Measurements from ENCODE around the gene JUN. TPM values are rescaled to one million over a fixed set of nuclear protein-coding genes. Genes with fewer than 3 reads are reported as not detected.

Gene JUN
- total and polyA plus RNA-seq, 2 of the 13 experiments (the other 11 are each of a cell fraction or from before 2014, with no cell fraction given): 18.2 to 22.3 TPM

- no peak for TF ChIP-seq ZNF646 (CRISPR knock-in tag; IDR thresholded peaks at IDR 0.05)
- TF ChIP-seq HNF1B (CRISPR knock-in tag; IDR thresholded peaks at IDR 0.05): 0 out of 2 replicates have a peak, but pooled peaks have one; percentile 37
- 0 out of 2 replicates have a peak, but pooled peaks have one; percentile 25 for TF ChIP-seq ZNF841 (CRISPR knock-in tag; IDR thresholded peaks at IDR 0.05; ENCODE audit: borderline replicate concordance)
- TF ChIP-seq ZNF605 (CRISPR knock-in tag; IDR thresholded peaks at IDR 0.05): peak; percentile 74
- TF ChIP-seq ATF6 (CRISPR knock-in tag; conservative IDR thresholded peaks at IDR 0.05): no peak
- peak; percentile 82 for TF ChIP-seq GMEB1 (CRISPR knock-in tag; IDR thresholded peaks at IDR 0.05; ENCODE audit: borderline replicate concordance)
- no peak for TF ChIP-seq MEIS1 (CRISPR knock-in tag; IDR thresholded peaks at IDR 0.05; ENCODE audit: borderline replicate concordance)
- peak; percentile 58; the same call in 1 of the 2 replicates for TF ChIP-seq SIN3A (IDR thresholded peaks at IDR 0.05; ENCODE audit: borderline replicate concordance, low read depth, low read length)
- no peak for TF ChIP-seq PLSCR1 (CRISPR knock-in tag; IDR thresholded peaks at IDR 0.05; ENCODE audit: borderline replicate concordance)
- peak; percentile 45; the same call in 1 of the 2 replicates for TF ChIP-seq TFE3 (CRISPR knock-in tag; IDR thresholded peaks at IDR 0.05)
Observed at GRCh38 chr1:58816072-58816746, 32.4 kb upstream of the JUN start (continued).

All from HepG2 (cell line).